ENCODE data around the gene CAP2. TPM values are rescaled to one million over a fixed set of nuclear protein-coding genes. Genes with fewer than 3 reads are reported as not detected.

The CAP2 gene
- total RNA-seq, 1 donor from 2014 or later: not detected

DNA sequence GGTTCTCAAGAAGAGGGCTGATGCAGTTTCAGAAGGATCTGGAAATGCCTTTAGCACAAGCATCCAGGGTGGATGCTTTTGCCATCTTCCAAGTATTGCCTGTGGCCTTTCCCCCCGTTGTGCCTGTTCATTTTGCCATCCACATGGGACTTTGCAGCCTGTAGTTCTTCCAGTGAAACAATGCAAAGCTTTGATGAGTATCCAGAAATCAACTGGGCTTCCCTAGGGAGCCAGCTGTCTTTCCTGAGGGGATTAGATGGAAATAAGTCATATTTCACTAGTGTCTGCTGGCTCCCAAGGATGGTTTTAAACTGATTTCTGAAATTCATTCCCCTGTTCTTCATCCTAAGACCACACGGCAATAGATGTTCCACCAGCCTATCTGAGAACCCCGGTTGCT, 63.3 kb downstream of the CAP2 start:
- Mint-ChIP-seq H3K27ac (no peak overlapping the region), H3K36me3 (ENCODE audit: low read depth) (no peaks in the 10 kb centered on the region), H3K9me3 (no peaks in the 10 kb centered on the region), H3K27me3 (ENCODE audit: insufficient read depth) (peaks cover 4% of the 10 kb centered on the region), H3K4me1 (ENCODE audit: low read depth) (no peaks in the 10 kb centered on the region), H3K4me3 (no peak overlapping the region)
- no peak for DNase-seq (ENCODE audit: low spot score)
- intact Hi-C loops (cut with micrococcal nuclease): no loop called here

DNA sequence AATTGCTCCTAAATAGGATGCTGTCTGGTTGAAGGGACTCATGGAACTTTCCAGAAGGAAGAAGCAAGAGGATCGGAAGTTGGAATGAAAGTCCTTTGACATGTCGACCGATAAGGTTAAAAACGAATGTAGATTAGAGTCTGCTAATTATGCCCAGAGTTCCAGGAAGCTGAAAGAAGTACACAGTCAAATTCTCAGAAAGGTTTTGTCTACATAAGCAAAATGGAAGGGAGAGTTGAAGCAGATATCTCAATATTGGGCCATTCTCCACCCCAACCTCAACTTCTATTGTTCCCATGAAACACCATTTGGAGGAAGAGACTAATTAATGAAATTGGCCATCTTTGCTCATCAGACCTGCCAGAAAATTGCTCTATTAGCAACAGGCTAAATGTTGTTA, 64.0 kb downstream of the CAP2 start:
- no peaks in the 10 kb centered on the region for H3K36me3 Mint-ChIP-seq (ENCODE audit: low read depth)

DNA sequence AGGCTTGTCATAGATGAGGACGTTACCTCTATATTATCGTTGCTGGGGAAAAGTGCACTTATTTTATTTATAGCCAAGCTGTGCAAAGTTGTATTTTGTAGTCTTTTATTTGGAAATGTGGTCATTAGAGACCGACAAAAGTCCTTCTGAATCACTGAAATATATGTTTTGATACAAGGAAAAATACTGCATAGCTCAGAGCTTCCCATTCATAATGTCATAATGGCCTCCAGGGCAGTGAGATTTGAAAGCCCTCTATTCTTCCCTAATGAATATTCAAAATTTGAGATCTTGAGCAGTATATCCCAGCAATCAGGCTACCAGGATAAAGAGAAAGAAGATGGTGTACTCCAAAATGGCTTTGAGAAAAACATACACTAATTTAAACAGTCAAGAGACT, 64.6 kb downstream of the CAP2 start:
- Mint-ChIP-seq H3K27me3 (ENCODE audit: insufficient read depth) (peaks cover 7% of the 10 kb centered on the region), H3K4me1 (ENCODE audit: low read depth) (no peaks in the 10 kb centered on the region), H3K9me3 (no peaks in the 10 kb centered on the region), H3K4me3 (no peak overlapping the region), H3K27ac (no peak overlapping the region), H3K36me3 (ENCODE audit: low read depth) (no peaks in the 10 kb centered on the region)
- intact Hi-C loops (cut with micrococcal nuclease): no loop called here
- DNase-seq (ENCODE audit: low spot score): no peak

More for the DNA sequence above, 64.0 kb downstream of the CAP2 start:
- Mint-ChIP-seq H3K4me3 (no peak overlapping the region), H3K4me1 (ENCODE audit: low read depth) (no peaks in the 10 kb centered on the region), H3K27ac (no peak overlapping the region), H3K9me3 (no peaks in the 10 kb centered on the region), H3K27me3 (ENCODE audit: insufficient read depth) (peaks cover 4% of the 10 kb centered on the region)
- intact Hi-C loops (cut with micrococcal nuclease): no loop called here
- DNase-seq (ENCODE audit: low spot score): no peak

DNA sequence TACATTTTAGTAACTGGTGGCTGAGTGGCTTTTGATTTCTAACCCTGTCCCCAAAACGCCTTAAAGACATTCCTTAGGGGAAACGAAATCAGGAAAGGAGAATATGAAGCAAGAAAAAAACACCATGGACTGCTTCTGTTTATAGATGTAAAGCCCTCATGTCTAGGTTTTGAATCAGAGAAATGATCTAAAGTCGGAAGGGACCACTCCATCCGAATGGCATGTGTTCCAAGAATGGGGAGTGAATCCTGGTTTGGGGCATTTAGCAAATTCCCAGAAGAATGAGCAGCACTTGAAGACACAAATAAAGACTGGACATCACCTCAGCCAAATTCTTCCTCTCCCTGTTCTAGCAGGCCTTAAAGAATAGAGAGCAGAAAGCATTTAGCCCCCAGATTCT, 65.6 kb downstream of the CAP2 start:
- Mint-ChIP-seq H3K9me3 (no peaks in the 10 kb centered on the region), H3K36me3 (ENCODE audit: low read depth) (no peaks in the 10 kb centered on the region), H3K27me3 (ENCODE audit: insufficient read depth) (peaks cover 5% of the 10 kb centered on the region), H3K4me3 (no peak overlapping the region), H3K27ac (no peak overlapping the region), H3K4me1 (ENCODE audit: low read depth) (no peaks in the 10 kb centered on the region)
- no peak for DNase-seq (ENCODE audit: low spot score)
- intact Hi-C loops (cut with micrococcal nuclease): no loop called here

DNA sequence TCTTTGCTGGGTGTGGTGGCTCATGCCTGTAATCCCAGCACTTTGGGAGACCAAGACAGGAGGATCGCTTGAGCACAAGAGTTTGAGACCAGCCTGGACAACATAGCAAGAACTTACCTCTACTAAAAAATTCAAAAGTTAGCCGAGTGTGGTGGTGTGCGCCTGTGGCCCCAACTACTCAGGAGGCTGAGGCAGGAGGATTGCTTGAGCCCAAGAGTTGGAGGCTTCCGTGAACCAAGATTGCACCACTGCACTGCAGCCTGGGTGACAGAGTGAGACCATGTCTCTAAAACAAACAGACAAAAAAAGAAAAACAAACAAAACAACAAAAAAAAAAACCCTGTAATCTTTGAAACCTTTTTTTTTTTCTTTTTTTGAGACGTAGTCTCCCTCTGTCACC, 67.5 kb downstream of the CAP2 start:
- H3K27me3 Mint-ChIP-seq (ENCODE audit: insufficient read depth): peaks cover 5% of the 10 kb centered on the region
- intact Hi-C loops (cut with micrococcal nuclease): no loop called here
- H3K4me1 Mint-ChIP-seq (ENCODE audit: low read depth): no peaks in the 10 kb centered on the region
- H3K9me3 Mint-ChIP-seq: no peaks in the 10 kb centered on the region
- H3K27ac Mint-ChIP-seq: no peak overlapping the region
- DNase-seq (ENCODE audit: low spot score): no peak
- H3K4me3 Mint-ChIP-seq: no peak overlapping the region
- no peaks in the 10 kb centered on the region for H3K36me3 Mint-ChIP-seq (ENCODE audit: low read depth)

DNA sequence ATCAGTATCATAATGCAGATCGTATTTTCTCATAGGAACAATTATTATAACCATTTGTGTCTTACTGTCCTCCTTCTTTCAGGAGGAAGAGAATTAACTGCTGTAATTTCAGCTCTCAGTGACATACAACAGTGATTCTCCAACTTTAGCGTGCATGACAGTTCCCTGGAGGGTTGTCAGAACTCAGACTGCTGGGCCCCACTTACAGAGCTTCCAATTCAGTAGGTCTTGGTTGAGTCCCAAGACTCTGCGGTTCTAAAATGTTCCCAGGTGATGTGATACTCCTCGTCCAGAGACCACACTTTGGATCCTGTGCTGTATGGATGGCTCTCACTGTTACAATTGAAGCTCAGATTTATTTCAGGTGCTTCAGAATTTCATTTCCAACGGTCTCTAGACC, 72.8 kb downstream of the CAP2 start:
- no peaks in the 10 kb centered on the region for H3K36me3 Mint-ChIP-seq (ENCODE audit: low read depth)
- DNase-seq (ENCODE audit: low spot score): no peak
- H3K9me3 Mint-ChIP-seq: no peaks in the 10 kb centered on the region
- no peaks in the 10 kb centered on the region for H3K4me1 Mint-ChIP-seq (ENCODE audit: low read depth)
- H3K27ac Mint-ChIP-seq: no peak overlapping the region
- intact Hi-C loops (cut with micrococcal nuclease): no loop called here
- H3K4me3 Mint-ChIP-seq: no peak overlapping the region
- peaks cover 4% of the 10 kb centered on the region for H3K27me3 Mint-ChIP-seq (ENCODE audit: insufficient read depth)

DNA sequence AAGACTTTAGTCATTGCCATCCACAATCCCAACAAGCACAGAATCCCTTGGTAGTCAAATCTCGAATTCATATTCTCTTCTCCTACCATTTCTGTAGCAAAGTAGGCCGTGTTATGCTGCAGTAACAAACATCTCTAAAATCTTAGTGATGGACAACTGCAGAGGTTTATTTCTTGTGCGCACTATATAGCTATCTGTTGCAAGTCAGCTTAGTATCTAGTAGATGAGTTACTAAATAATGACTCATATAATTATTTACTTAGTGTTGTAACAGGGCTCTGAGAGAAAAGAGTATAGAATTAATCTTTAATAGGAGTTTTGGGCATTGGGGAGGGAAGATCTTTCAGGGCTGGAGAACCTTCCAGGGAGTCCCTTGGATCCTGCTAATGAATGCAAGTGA, 73.3 kb downstream of the CAP2 start:
- Mint-ChIP-seq H3K27ac (no peak overlapping the region), H3K4me3 (no peak overlapping the region), H3K36me3 (ENCODE audit: low read depth) (no peaks in the 10 kb centered on the region), H3K4me1 (ENCODE audit: low read depth) (no peaks in the 10 kb centered on the region), H3K27me3 (ENCODE audit: insufficient read depth) (peaks cover 4% of the 10 kb centered on the region), H3K9me3 (no peaks in the 10 kb centered on the region)
- no peak for DNase-seq (ENCODE audit: low spot score)
- intact Hi-C loops (cut with micrococcal nuclease): no loop called here

DNA sequence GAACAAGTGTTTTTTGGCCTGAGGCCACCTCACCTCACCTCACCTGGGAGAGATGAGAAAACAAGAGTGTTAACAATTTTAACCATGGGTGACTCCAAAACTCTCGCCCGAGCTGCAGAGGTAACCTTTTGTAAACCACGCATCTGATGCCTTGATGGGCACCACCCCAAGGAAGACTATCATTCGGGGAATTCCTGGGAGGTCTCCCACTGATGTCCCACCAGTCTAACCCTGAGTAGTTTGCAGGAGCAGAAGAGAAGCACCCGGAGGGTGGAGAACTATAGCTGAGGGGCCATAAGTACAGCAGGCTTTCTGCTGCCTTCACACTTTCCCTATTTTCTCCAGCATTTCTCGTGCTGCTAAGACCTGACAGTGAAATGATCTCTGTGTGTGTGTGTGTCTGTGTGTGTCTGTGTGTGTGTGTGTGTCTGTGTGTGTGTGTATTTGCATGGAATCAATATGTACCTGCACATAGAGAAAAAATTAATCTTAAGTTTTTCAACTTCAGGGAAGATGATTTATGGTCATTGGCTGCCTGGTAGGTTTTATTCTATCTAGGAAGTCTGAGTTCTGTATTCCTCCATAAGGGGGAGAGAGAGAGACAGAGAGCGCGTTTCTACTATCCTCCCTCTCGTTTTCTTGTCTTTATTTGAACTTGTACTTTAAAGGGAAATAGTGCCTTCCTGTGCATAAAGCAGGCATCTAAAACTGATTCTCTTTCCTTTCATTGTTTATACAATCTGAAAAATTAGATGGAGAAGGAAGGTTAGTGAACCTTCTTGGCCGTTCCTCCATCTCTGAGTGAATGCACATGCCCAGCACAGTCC, 75.8 kb downstream of the CAP2 start:
- intact Hi-C loops (cut with micrococcal nuclease): no loop called here
- DNase-seq (ENCODE audit: low spot score): no peak
- no peaks in the 10 kb centered on the region for H3K9me3 Mint-ChIP-seq
- H3K27me3 Mint-ChIP-seq (ENCODE audit: insufficient read depth): peaks cover 4% of the 10 kb centered on the region
- H3K4me1 Mint-ChIP-seq (ENCODE audit: low read depth): no peaks in the 10 kb centered on the region
- no peak overlapping the region for H3K27ac Mint-ChIP-seq
- no peak overlapping the region for H3K4me3 Mint-ChIP-seq
- H3K36me3 Mint-ChIP-seq (ENCODE audit: low read depth): no peaks in the 10 kb centered on the region

DNA sequence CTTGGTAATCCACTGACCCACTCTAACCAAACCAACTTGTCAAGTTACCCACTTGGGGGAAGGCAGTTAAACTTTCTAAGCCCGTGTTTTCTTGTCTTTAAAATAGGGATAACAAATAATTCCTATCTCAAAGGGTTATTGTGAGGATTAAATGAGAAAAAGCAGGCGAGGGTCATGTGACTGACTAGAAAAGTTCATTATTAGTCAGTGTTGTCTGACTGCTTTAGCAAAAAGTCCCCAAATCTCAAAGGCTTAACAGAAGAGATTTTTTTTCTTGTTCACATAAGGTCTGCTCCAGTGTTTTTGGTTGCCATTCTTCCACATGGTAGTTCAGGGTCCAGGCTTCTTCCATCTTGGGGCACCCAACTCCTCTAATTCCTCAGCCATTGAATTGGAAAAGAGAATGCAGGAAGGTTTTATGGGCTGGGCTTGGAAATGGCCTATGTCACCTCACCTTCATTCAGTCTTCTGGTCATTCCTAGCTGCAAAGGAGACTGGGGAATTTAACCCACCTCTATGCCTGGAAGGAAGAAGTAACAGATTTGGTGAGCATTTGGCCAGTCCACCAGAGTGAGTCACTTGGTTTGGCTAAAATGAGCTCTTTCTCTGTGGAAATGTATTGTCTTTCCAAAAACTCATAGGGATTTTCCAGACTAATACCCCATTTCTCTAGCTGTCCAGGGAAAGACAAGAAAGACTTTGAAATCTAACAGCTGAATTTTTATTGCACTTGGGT, 77.0 kb downstream of the CAP2 start:
- Mint-ChIP-seq H3K9me3 (no peaks in the 10 kb centered on the region), H3K4me1 (ENCODE audit: low read depth) (no peaks in the 10 kb centered on the region), H3K36me3 (ENCODE audit: low read depth) (no peaks in the 10 kb centered on the region), H3K4me3 (no peak overlapping the region), H3K27ac (no peak overlapping the region), H3K27me3 (ENCODE audit: insufficient read depth) (peaks cover 4% of the 10 kb centered on the region)
- no peak for DNase-seq (ENCODE audit: low spot score)
- intact Hi-C loops (cut with micrococcal nuclease): no loop called here

DNA sequence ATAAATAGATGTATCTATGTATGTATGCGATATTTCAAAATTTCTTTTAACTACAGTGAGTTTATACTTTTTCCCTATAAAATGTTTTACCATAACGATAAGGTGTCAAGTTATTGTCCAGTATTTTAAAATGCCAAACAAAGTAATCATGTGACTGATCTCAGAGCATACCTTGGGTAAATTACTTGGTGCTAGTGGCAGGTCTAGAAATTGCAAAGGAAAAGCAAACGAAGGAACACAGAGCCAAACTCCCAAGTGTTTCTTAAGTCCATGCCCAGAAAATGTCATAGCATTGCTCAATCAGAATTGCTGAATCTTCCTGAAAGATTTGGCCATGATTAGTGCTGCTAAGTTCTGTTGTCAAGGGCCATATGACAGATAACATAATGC, 77.5 kb downstream of the CAP2 start:
- H3K27ac Mint-ChIP-seq: no peak overlapping the region
- H3K4me1 Mint-ChIP-seq (ENCODE audit: low read depth): no peaks in the 10 kb centered on the region
- intact Hi-C loops (cut with micrococcal nuclease): no loop called here
- H3K9me3 Mint-ChIP-seq: no peaks in the 10 kb centered on the region
- no peaks in the 10 kb centered on the region for H3K36me3 Mint-ChIP-seq (ENCODE audit: low read depth)
- peaks cover 8% of the 10 kb centered on the region for H3K27me3 Mint-ChIP-seq (ENCODE audit: insufficient read depth)
- DNase-seq (ENCODE audit: low spot score): no peak
- H3K4me3 Mint-ChIP-seq: no peak overlapping the region

DNA sequence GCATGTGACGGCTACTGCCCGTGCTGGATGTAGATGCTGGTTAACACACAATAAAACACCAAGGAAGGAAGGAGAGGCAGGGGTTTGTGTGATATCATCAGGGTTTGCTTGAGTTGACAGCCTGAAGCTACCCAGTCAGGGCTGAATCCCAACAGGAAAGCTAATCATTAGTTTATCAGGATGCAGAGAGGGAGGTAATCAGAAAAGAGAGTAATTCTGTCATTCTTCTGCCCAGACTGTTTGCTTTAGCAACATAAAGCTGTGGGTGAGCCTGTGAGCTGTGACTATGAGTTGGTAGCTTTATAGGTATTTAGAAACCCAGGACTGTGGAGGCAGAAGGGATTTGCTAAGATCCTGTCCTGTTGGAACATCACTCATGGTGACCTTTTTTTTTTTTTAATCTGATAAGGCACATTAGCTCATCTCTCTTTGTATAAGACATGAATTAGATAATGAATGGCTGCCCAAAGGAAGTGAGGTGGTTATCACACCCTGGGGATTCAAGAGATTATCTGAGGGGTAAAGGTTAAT, 79.3 kb downstream of the CAP2 start:
- DNase-seq (ENCODE audit: low spot score): no peak
- no peak overlapping the region for H3K27ac Mint-ChIP-seq
- no peaks in the 10 kb centered on the region for H3K4me1 Mint-ChIP-seq (ENCODE audit: low read depth)
- intact Hi-C loops (cut with micrococcal nuclease): no loop called here
- H3K9me3 Mint-ChIP-seq: no peaks in the 10 kb centered on the region
- H3K4me3 Mint-ChIP-seq: no peak overlapping the region
- no peaks in the 10 kb centered on the region for H3K36me3 Mint-ChIP-seq (ENCODE audit: low read depth)
- H3K27me3 Mint-ChIP-seq (ENCODE audit: insufficient read depth): peaks cover 8% of the 10 kb centered on the region

DNA sequence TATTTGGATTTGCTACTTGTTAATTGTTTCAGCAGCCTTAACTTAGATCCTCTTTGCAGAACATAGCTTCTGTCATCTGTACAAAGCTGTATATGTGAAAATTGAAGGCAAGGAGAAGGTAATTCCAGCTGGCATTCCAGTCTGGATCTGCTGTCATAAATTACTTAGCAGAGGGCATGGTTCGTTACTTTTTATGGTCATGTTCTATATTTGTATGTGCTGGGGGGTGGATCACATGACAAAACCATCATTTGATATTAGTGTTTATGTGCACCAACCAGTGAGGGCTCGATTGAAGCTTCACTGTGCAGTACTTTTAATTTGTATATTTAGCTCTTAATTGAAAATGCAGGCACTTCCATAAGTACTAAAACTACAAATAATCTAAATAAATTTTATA, 80.2 kb downstream of the CAP2 start:
- no peaks in the 10 kb centered on the region for H3K9me3 Mint-ChIP-seq
- intact Hi-C loops (cut with micrococcal nuclease): no loop called here
- H3K36me3 Mint-ChIP-seq (ENCODE audit: low read depth): no peaks in the 10 kb centered on the region
- DNase-seq (ENCODE audit: low spot score): no peak
- no peak overlapping the region for H3K4me3 Mint-ChIP-seq
- H3K4me1 Mint-ChIP-seq (ENCODE audit: low read depth): no peaks in the 10 kb centered on the region
- no peak overlapping the region for H3K27ac Mint-ChIP-seq
- peaks cover 6% of the 10 kb centered on the region for H3K27me3 Mint-ChIP-seq (ENCODE audit: insufficient read depth)

DNA sequence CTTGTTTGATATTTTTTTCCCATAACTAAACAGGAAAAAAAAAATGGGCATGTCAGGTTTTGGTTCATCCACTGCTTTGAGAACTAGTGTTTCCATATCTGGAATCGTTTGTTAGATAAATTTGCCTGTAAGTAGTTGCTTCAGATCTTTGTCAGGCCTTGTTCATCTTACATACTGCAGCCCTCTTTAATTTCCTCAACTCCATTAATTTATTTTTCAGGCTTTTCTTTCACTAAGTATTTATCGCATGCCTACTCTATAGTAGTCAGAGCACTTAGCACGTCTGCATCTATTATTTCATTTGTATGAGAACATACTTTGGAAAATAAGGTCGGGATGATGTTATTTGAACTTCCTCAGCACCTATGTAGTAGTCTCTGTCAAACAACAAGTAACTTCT, 80.9 kb downstream of the CAP2 start:
- no peaks in the 10 kb centered on the region for H3K4me1 Mint-ChIP-seq (ENCODE audit: low read depth)

More for the DNA sequence above, 80.9 kb downstream of the CAP2 start:
- intact Hi-C loops (cut with micrococcal nuclease): no loop called here
- no peaks in the 10 kb centered on the region for H3K36me3 Mint-ChIP-seq (ENCODE audit: low read depth)
- H3K27me3 Mint-ChIP-seq (ENCODE audit: insufficient read depth): peaks cover 6% of the 10 kb centered on the region
- no peak overlapping the region for H3K4me3 Mint-ChIP-seq
- no peak overlapping the region for H3K27ac Mint-ChIP-seq
- no peaks in the 10 kb centered on the region for H3K9me3 Mint-ChIP-seq
- DNase-seq (ENCODE audit: low spot score): no peak

All from activated T-helper 1 cell treated with anti-CD3 and anti-CD28 coated beads, Interleukin-12 subunit alpha, Interleukin-12 subunit beta, Interleukin-2, Interleukin-4 antibody, amounts not matched to agents 30 ng/mL and 10 ng/mL and 1 ng/mL, durations not matched to agents 14 hours and 24 hours and 36 hours (primary cell).